K562 (cell line): Measurements from ENCODE around the gene CD74.

Source experiments
- AFF4 ChIP-seq: sonication (generic); formaldehyde crosslinking; IDR thresholded peaks from 2 replicates; pipeline ENCODE4 v1.8.0; 2023; ENCODE audit warnings: mild to moderate bottlenecking, missing genetic modification reagents
- MYC ChIP-seq, 2 experiments: fragments of 250-450 bp in 1 of 2; sonication (Bioruptor Pico) in 1 of 2; IDR thresholded peaks; 2 replicates each; pipeline versions ENCODE4 v1.5.1 to v1.6.1; 2012 to 2021; ENCODE audit warnings: low read depth in 2 of 2, borderline replicate concordance in 1 of 2, improper control_type of control experiment in 1 of 2, low read length in 1 of 2, mild to moderate bottlenecking in 1 of 2, moderate library complexity in 1 of 2
- NFIC ChIP-seq: fragments of 450-650 bp; IDR thresholded peaks from 2 replicates; pipeline ENCODE4 v1.6.1; 2017; ENCODE audit warnings: mild to moderate bottlenecking, inconsistent platforms
- PML ChIP-seq: IDR thresholded peaks from 2 replicates; pipeline ENCODE4 v1.6.1; 2012; ENCODE audit warnings: low read length, inconsistent platforms
- SMAD3 ChIP-seq: fragments of 450-650 bp; formaldehyde crosslinking; conservative IDR thresholded peaks from 2 replicates; pipeline ENCODE4 v1.4.0; 2020; ENCODE audit warnings: mild to moderate bottlenecking
- SP1 ChIP-seq: sonication (generic); formaldehyde crosslinking; IDR thresholded peaks from 2 replicates; pipeline ENCODE4 v1.8.1; 2022; ENCODE audit warnings: mild to moderate bottlenecking, missing genetic modification reagents
- TAF15 ChIP-seq: fragments of 200-400 bp; formaldehyde crosslinking; IDR thresholded peaks from 2 replicates; pipeline ENCODE4 v1.6.1; 2017; ENCODE audit warnings: mild to moderate bottlenecking, low read depth, low read length, moderate library complexity
- TRIM24 ChIP-seq, 2 experiments: fragments of 450-650 bp; IDR thresholded peaks; 2 replicates each; pipeline ENCODE4 v1.6.1; 2016
- ZNF133 ChIP-seq: fragments of 250-450 bp; sonication (Bioruptor Pico); IDR thresholded peaks from 2 replicates; pipeline ENCODE4 v1.4.0; 2020; ENCODE audit warnings: mild to moderate bottlenecking
- TF ChIP-seq, protein P1 (sequence below): fragments of 250-450 bp; sonication (Bioruptor Pico); IDR thresholded peaks from 2 replicates; pipeline ENCODE4 v1.5.0; 2022; ENCODE audit warnings: mild to moderate bottlenecking
- TF ChIP-seq, protein P2 (sequence below), 3 experiments: IDR thresholded peaks in 2 of 3; conservative IDR thresholded peaks in 1 of 3; 2 replicates each; pipeline ENCODE4 v1.5.1; 2011 to 2012; ENCODE audit warnings: low read length in 3 of 3, mild to moderate bottlenecking in 3 of 3, control low read depth in 2 of 3, improper control_type of control experiment in 1 of 3, inconsistent platforms in 1 of 3, low read depth in 1 of 3, mixed read lengths in 1 of 3, moderate library complexity in 1 of 3; ENCODE audit not compliant: insufficient read depth in 2 of 3
- TF ChIP-seq, protein P3 (sequence below), 3 experiments: fragments of 200-800 bp in 1 of 3; fragments of 250-450 bp in 1 of 3; fragments of 450-650 bp in 1 of 3; sonication (Bioruptor Pico) in 1 of 3; sonication (Bioruptor generic) in 1 of 3; formaldehyde crosslinking in 1 of 3; IDR thresholded peaks; 2 replicates each; pipeline versions ENCODE4 v1.6.1 to v1.8.0; 2016 to 2022; ENCODE audit warnings: mild to moderate bottlenecking in 2 of 3, missing genetic modification characterization in 2 of 3, missing compliant biosample characterization in 1 of 3, moderate library complexity in 1 of 3

DNA sequence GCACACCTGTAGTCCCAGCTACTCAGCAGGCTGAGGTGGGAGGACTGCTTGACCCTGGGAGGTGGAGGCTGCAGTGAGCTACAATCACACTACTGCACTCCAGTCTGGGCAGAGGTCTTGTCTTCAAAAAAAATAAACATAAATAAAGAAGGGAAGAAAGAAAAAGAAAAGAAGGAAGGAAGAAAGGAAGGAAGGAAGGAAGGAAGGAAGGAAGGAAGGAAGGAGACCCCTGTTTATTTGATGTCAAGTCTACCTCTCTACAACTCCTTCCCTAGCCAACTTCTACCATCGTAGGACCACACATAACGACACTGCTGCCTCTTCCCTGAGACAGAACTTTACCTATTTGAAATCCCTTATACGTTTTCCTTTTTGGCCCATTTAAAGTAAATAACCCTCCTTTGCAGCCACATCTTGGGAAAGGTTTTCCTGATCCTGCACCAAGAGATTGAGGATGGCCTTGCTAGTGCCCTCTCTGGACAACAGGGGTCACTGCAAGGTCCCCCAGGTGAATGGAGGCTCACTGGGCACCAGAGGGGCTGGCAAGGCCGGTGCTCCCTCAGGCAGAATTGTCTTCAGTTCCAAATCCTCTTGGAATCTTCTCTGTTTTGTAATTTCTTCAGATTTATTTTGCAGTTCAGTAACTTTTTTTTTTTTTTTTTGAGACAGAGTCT, 26.3 kb upstream of the CD74 start:
- TF ChIP-seq TRIM24 (IDR thresholded peaks at IDR 0.05) (no peak), TAF15 (no peak), MYC (IDR thresholded peaks at IDR 0.05; ENCODE audit: low read depth, low read length) (no peak), MYC (CRISPR knock-in tag; IDR thresholded peaks at IDR 0.05; ENCODE audit: borderline replicate concordance, low read depth) (no peak), NFIC (no peak), ZNF133 (CRISPR knock-in tag) (no peak), SP1 (no peak), PML (no peak), AFF4 (no peak), SMAD3 (CRISPR knock-in tag) (no peak)
- TF ChIP-seq, protein P1, sequence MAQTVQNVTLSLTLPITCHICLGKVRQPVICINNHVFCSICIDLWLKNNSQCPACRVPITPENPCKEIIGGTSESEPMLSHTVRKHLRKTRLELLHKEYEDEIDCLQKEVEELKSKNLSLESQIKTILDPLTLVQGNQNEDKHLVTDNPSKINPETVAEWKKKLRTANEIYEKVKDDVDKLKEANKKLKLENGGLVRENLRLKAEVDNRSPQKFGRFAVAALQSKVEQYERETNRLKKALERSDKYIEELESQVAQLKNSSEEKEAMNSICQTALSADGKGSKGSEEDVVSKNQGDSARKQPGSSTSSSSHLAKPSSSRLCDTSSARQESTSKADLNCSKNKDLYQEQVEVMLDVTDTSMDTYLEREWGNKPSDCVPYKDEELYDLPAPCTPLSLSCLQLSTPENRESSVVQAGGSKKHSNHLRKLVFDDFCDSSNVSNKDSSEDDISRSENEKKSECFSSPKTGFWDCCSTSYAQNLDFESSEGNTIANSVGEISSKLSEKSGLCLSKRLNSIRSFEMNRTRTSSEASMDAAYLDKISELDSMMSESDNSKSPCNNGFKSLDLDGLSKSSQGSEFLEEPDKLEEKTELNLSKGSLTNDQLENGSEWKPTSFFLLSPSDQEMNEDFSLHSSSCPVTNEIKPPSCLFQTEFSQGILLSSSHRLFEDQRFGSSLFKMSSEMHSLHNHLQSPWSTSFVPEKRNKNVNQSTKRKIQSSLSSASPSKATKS: no peak
- TF ChIP-seq, protein P2, sequence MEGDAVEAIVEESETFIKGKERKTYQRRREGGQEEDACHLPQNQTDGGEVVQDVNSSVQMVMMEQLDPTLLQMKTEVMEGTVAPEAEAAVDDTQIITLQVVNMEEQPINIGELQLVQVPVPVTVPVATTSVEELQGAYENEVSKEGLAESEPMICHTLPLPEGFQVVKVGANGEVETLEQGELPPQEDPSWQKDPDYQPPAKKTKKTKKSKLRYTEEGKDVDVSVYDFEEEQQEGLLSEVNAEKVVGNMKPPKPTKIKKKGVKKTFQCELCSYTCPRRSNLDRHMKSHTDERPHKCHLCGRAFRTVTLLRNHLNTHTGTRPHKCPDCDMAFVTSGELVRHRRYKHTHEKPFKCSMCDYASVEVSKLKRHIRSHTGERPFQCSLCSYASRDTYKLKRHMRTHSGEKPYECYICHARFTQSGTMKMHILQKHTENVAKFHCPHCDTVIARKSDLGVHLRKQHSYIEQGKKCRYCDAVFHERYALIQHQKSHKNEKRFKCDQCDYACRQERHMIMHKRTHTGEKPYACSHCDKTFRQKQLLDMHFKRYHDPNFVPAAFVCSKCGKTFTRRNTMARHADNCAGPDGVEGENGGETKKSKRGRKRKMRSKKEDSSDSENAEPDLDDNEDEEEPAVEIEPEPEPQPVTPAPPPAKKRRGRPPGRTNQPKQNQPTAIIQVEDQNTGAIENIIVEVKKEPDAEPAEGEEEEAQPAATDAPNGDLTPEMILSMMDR (IDR thresholded peaks at IDR 0.05 in 2 of 3, conservative IDR thresholded peaks at IDR 0.05 in 1 of 3; ENCODE audit: insufficient read depth in 2 of 3, low read depth in 1 of 3, low read length in 3 of 3): peak; percentile 61 to 77 (median 66)
- TF ChIP-seq, protein P3, sequence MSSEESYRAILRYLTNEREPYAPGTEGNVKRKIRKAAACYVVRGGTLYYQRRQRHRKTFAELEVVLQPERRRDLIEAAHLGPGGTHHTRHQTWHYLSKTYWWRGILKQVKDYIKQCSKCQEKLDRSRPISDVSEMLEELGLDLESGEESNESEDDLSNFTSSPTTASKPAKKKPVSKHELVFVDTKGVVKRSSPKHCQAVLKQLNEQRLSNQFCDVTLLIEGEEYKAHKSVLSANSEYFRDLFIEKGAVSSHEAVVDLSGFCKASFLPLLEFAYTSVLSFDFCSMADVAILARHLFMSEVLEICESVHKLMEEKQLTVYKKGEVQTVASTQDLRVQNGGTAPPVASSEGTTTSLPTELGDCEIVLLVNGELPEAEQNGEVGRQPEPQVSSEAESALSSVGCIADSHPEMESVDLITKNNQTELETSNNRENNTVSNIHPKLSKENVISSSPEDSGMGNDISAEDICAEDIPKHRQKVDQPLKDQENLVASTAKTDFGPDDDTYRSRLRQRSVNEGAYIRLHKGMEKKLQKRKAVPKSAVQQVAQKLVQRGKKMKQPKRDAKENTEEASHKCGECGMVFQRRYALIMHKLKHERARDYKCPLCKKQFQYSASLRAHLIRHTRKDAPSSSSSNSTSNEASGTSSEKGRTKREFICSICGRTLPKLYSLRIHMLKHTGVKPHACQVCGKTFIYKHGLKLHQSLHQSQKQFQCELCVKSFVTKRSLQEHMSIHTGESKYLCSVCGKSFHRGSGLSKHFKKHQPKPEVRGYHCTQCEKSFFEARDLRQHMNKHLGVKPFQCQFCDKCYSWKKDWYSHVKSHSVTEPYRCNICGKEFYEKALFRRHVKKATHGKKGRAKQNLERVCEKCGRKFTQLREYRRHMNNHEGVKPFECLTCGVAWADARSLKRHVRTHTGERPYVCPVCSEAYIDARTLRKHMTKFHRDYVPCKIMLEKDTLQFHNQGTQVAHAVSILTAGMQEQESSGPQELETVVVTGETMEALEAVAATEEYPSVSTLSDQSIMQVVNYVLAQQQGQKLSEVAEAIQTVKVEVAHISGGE (CRISPR knock-in tag; IDR thresholded peaks at IDR 0.05): no peak
